HG03039 (cell line): ENCODE measurements around the gene KIF5C.
"Not testable (repeated sequence)": the region's sequence is repeated elsewhere in the genome, so short reads cannot be mapped to it uniquely, and the experiment has no call there.

Source experiments
- ATAC-seq: cut with Tn5 transposase; IDR thresholded peaks from one replicate; pipeline ENCODE4 v1.9.1; 2021; ENCODE audit warnings: mild to moderate bottlenecking, moderate library complexity; ENCODE audit not compliant: unreplicated experiment

Gene KIF5C

GRCh38 chr2:148874868-148875341 is at the start of gene KIF5C:
KIF5C (plus strand) TSS chr2:148875227; CDS start chr2:148875618, 391 bp downstream.
- peak; percentile 90 for ATAC-seq

DNA sequence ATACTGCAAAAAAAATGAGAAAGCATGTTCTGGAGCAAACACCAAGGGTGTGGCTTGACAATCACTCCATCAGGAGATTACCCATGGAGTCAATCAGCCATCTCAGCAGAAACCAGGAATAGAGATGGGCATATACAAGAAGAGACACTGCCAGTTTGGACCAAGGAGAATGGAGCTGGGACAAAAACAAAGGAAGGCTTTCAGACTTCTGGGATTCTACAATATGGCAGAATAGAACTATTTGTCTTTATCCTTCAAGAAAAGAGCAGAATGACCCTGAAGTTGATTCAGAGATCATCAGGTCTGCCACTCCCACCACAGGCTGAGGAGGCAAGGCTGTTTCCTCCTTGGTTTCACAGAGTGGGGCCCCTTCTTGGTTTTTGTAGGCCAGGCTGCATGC is 48.2 kb upstream of the KIF5C start:
- ATAC-seq: no peak

- no peak for ATAC-seq
Measured at GRCh38 chr2:148828941-148829340, 46.1 kb upstream of the KIF5C start.

GRCh38 chr2:148829618-148830017 is 45.4 kb upstream of the KIF5C start:
- ATAC-seq: no peak

GRCh38 chr2:148832637-148833036 is 42.4 kb upstream of the KIF5C start:
- no peak for ATAC-seq

DNA sequence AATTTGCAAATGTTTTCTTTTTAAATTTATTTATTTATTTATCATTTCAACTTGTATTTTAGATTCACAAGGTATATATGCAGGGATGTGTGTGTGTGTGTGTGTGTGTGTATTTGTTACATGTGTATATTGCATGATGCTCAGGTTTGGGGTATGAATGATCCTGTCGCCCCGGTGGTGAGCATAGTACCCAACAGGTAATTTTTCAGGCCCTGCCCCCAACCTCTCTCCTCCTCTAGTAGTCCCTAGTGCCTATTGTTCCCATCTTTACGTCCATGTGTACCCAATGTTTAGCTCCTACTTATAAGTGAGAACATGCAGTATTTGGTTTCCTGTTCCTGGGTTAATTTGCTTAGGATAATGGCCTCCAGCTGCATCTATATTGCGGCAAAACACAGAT is 33.0 kb upstream of the KIF5C start:
- ATAC-seq: no peak

- no peak for ATAC-seq
Measured at GRCh38 chr2:148848146-148848545, 26.9 kb upstream of the KIF5C start.

DNA sequence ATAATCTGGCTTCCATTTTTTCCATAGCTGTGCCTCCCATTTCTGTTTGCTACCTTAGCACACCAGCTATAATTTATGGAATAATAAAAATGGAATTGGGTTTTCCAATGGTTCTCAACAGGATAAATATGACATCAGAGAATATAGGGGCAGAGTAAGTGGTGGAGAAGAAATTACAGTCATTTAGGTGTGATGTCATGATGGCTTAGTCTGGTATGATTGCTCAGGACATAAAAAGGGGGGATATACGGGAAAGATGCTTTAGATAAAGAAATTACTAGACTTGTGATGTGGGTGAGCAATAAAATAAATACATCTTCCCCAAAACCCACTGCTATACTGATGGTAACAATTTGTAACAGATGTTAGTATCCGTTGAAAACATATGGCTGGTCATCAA is 21.6 kb upstream of the KIF5C start:
- ATAC-seq: no peak

GRCh38 chr2:148860037-148860436 is 15.0 kb upstream of the KIF5C start:
- no peak for ATAC-seq

DNA sequence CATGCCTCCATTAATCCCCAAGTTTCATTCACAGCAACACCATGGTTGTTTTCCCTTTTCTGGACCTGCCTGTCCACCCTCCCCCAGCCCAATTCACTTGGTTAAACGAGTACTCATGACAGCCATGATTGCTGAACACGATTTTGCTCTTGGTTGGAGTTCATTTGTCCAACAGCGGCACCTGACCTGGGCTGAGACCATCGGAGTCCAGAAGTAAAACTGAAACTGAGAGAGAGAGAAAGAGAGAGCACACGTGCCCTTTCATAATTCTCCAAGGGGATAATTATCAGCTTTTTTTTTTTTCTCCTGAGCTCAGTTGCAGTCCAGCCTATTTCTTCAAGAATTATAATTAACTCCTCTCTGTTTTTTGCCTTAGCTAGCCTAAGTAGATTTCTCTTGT is 13.7 kb upstream of the KIF5C start:
- no peak for ATAC-seq

DNA sequence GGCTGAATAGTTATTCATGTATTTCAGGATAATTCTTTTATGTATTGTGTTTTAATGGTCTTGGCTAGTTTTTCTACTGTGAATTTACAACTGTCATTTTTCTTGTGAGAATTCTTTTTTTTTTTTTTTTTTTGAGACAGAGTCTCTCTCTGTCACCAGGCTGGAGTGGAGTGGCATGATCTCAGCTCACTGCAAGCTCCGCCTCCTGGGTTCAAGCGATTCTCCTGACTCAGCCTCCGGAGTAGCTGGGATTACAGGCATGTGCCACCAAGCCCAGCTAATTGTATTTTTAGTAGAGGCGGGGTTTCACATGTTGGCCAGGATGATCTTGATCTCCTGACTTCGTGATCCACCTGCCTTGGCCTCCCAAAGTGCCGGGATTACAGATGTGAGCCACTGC is 12.5 kb upstream of the KIF5C start:
- ATAC-seq: not testable (repeated sequence)

GRCh38 chr2:148865512-148865911 is 9.5 kb upstream of the KIF5C start:
- no peak for ATAC-seq

GRCh38 chr2:148866091-148866490 is 8.9 kb upstream of the KIF5C start:
- no peak for ATAC-seq

DNA sequence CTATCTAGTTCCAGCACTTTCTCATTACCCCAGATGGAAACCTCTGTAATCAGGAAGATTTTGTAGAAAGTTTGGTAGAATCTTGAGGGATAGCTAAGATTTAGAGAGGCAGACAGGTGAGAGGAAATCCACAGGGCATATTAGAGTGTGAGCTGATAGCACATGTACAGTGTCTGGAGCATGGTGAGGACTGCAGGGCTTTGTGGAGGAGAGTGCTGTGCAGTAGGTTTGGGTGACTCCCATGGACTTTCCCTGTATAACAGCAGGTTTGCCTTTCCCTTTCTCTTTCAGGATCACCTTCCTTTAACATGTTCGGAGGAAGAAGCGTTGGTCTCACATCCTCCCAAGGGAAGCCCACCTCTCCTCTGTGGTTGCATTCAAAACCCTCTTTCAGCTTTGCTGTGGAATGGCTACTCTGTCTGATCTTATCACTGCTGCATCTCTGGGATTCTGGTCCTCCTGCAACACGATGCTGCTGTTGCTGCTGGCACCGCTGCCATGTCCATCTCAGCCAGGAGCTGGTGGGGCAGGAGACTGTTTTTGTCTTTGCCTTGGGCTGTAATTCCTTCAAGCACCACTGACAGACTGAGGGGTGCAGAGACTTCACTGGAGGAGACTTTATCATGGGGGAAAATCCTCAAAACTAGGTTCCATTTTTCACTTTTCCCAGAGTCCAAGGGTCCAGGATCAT is 7.8 kb upstream of the KIF5C start:
- no peak for ATAC-seq

DNA sequence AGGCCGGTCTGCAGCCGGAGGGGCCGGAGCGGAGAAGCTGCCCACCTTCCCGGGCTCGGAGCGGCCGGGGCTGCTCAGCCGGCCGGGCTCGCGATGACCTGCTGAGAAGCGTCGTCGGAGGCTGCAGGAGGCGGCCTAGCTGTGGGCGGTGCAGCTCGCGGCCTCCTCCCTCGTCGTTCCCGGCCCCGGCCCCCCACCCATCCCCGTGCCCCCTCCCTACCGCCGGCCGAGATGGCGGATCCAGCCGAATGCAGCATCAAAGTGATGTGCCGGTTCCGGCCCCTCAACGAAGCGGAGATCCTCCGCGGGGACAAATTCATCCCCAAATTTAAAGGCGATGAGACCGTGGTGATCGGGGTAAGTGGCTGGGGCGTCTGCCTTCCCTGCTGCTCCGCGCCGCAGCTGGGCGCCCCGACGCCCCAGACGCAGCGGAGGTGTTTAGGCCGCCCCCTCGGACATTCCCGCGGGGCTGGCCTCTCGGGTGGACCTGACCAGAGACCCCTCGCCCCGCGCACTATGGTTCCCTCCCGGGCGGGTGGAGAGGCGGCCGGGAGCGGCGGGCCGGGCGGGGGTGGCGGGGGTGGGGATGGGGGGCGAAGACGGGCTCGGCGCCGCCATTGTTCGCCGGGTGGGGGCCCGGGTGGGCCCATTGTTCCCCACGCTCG is 492 bp downstream of the KIF5C start:
- ATAC-seq: peak; percentile 17

DNA sequence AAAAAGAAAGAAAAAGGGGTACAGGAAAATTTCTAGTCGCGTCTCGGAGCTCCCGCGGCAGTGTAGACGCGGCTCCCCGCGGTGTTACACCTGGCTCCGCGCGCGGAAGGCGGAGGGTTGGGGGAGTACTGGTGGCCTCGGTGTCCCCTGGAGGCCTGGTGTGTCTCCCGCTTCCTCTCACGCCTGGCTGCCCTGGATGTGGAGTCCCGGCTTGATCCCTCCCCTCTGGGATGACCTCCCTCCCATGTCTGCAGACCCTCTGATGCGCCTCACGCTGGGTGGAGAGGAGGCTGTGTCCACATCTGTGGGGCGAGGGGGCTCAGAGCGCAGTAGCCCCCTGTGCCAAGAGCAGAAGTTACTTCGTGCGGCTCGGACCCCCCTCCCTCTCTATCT is 1.2 kb downstream of the KIF5C start:
- ATAC-seq: no peak

GRCh38 chr2:148876595-148877402 is 1.8 kb downstream of the KIF5C start:
- ATAC-seq: no peak

DNA sequence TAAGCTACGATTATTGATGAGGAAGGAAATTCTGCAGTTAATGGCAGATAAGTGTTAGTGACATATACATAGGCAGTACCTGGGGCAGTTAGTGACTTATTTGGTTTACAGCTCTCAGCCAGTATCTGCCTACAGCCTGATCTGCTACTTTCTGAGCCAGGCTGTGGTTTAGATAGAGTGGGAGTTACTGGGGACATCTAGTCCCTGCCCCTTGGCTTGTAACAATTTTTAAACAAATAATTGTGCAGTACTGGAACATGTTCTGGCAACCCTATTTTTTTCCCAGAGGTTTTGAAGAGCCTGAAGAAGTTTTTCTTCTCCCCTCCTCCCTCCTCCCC is 2.3 kb downstream of the KIF5C start:
- ATAC-seq: no peak

DNA sequence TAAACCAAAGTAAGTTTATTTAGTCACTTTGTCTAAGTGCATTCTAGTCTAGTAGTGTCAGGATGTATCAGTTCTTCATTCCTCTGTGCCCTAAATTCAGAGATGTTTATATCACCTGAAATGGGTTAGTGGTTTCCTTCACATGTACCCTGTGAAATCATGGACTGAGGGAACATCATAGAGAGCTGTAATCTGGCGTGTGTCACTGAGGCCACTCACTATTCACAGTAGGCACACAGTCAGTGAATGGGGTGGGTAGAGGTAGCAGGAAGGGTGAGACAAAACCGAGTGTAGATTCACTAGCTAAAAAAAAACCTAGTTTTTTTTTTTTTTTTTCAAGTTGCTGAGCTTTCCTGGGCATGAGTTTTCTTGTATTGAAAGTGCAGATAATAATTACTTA is 5.6 kb downstream of the KIF5C start:
- ATAC-seq: no peak

GRCh38 chr2:148882051-148882450 is 7.0 kb downstream of the KIF5C start:
- ATAC-seq: no peak

DNA sequence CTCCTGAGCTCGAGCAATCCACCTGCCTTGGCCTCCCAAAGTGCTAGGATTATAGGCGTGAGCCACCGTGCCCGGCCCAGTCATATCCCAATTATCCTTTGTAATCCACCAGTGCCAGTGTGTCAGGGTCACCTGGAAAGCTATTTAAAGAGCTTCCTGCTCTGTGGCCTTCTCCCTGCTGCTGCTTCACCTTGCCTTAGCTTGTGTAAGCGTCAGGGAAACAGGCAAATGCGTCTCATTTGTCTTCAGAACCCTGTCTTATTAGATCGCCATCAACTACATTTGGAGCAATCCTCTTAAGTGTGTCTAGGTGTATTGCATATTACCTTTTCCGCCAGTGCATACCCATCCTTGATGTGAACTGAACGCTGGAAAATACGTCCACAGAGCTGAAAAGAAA is 10.2 kb downstream of the KIF5C start:
- no peak for ATAC-seq

GRCh38 chr2:148885988-148886387 is 11.0 kb downstream of the KIF5C start:
- ATAC-seq: no peak
